ENCODE data around the gene ATG4D. TPM values are rescaled to one million over a fixed set of nuclear protein-coding genes. Genes with fewer than 3 reads are reported as not detected.
"Not testable (repeated sequence)": the region's sequence is repeated elsewhere in the genome, so short reads cannot be mapped to it uniquely, and the experiment has no call there.

ATG4D gene
- polyA plus RNA-seq, 3 donors, result 12.0 to 23.0 (median 21.5) TPM

DNA sequence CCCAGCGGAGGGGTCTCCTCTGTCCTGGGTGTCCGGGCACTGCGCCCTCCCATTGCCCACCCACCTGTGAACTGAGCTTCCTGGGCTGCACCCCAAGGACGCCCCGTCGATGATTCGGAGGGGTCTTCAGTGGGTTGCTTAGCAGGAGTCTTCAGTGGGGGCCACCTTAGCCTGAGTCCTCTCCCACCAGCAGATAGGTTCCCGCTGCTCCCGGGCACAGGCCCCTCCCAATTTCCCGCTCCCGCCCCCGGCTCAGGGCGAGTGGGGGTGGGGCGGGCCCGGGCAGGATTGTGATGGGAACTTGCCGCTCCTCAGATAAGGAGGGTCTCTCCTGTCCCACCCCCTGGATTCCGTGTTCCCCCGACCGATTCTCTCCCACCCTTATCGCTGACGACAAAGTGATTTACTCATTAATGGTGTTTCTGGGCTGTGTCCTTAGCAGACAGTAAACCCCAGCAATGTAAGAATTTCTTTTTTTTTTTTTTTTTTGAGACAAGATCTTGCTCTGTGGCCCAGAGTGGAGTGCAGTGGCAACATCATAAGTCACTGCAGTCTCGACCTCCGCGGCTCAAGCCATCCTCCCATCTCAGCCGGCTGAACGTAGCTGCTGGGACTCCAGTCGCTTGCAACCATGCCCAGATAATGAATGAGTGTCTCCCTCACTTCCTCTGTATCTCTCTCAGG is 25.8 kb upstream of the ATG4D start:
- WGBS, 3 donors, result 1 to 4% (median 2%) methylated on average over 20 to 27 of the region's 27 CpGs
- no peak overlapping the region for H3K27ac ChIP-seq (ENCODE audit: low read depth, low read length)

DNA sequence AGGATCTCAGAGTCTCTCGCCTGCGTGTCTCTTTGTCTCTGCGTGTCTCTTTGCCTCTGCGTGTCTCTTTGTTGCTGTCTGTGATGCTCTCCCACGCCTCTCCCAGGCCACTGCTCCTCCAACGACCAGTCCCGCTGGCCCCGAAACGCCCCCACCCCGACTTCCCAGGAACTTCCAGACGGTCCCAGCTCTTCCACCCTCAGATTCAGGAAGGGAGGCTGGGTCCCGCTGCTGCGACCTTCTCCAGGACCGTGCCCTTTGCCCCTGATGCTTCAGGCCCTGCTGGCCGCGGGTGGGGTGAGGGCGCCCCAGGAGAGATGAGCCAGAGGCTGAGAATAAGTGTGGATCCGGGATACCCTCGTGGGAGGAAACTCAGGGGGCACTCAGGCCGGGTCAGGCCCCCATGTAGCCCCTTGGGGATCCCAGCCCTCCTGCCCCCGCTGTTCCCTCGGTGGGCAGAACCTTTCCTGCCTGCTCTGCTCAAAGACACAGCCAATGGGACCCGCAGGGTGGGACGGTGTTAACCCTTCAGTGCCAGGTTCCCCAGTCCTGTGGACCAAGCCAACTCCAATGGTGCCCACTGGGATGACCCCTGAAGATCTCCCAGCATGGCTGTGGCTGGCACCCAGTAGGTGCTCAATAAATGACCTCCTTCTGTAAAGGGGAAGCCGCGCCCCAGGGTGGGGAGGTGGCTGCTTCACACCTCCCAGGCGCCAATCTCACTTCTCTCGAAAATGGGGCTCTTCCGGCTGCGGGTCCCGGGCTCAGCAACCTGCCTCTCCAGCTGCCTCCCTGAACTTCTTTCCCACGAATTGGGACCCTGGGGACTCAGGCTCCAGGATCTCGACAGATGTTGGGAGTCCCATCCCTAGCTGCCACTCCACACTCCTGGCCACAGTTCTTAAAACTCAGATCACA is 25.0 kb upstream of the ATG4D start:
- H3K27ac ChIP-seq (ENCODE audit: low read depth, low read length), result no peak overlapping the region
- 11 to 23% (median 12%) methylated on average over 33 of the region's 33 CpGs for WGBS, 3 donors

DNA sequence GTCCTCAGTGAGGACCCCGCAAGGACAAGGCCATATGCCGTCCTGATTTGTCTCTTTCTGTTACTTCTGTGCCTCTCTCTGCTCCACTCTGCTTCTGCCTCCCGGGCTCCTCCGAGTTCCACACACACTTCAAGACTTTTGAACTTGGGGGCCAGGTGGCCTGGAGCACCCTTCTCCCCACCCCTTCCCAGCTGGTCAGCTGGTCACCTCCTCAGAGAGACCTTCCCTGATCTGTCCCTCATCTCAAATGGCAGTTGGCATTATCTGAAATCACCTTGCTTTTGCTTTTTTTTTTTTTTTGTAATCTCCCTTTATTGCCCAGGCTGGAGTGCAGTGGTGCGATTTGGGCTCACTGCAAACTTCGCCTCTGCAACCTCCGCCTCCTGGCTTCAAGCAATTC is 24.3 kb upstream of the ATG4D start:
- 61 to 77% (median 73%) methylated on average over 7 of the region's 7 CpGs for WGBS, 3 donors
- H3K27ac ChIP-seq (ENCODE audit: low read depth, low read length), result no peak overlapping the region

DNA sequence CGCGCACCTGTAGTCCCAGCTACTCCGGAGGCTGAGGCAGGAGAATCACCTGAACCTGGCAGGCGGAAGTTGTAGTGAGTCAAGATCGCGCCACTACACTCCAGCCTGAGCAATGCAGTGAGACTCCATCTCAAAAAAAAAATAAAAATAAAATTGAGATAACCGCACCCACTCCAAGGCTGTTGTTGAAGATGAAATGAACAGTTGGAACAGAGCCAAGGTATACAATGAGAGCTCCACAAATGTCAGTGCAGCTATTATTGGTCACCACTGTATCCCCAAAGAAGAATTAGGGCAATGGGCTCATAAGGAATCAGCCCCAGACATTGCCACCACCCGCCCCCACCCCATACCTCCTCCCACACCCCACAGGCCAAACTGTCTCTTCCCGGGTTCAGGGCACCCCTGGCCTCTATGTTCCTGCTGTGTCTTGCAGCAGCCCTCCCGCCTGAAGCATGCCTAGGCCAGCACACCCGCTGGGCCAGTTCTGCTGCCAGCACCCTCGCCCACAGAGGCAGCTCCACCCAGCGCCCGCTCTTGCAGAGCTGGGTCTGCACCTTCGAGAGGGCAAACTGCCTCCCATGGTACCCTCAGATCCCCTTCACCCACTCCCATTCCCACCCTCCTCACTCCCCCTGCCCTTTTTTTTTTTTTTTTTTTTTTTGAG is 22.9 kb upstream of the ATG4D start:
- 55 to 91% (median 87%) methylated on average over 13 to 15 of the region's 15 CpGs for WGBS, 3 donors
- no peak overlapping the region for H3K27ac ChIP-seq (ENCODE audit: low read depth, low read length)

DNA sequence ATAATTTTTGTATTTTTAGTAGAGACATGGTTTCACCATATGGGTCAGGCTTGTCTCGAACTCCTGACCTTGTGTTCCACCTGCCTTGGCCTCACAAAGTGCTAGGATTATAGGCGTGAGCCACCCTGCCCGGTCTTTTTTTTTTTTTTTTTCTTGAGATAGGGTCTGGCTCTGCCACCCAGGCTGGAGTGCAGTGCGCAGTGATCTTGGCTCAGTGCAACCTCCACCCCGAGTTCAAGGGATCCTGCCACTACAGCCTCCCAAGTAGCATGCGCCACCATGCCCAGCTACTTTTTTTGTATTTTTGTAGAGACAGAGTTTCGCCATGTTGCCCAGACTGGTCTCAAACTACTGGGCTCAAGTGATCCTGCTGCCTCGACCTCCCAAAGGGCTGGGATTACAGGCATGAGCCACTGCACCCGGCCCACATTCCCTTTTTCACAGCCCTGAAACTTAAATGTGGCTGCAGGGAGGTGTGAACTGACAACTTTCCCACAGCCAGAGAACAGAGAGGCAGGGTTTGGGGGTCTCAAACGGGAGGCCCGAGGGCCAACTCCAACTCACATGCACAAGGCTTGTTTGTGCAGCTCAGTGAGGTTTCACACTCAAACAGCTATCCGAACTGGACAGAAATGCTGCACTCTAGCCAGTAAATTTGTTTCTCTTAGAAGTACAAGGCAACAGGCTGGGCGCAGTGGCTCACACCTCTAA is 22.1 kb upstream of the ATG4D start:
- 36 to 80% (median 77%) methylated on average over 13 of the region's 13 CpGs for WGBS, 3 donors
- H3K27ac ChIP-seq (ENCODE audit: low read depth, low read length), result no peak overlapping the region

DNA sequence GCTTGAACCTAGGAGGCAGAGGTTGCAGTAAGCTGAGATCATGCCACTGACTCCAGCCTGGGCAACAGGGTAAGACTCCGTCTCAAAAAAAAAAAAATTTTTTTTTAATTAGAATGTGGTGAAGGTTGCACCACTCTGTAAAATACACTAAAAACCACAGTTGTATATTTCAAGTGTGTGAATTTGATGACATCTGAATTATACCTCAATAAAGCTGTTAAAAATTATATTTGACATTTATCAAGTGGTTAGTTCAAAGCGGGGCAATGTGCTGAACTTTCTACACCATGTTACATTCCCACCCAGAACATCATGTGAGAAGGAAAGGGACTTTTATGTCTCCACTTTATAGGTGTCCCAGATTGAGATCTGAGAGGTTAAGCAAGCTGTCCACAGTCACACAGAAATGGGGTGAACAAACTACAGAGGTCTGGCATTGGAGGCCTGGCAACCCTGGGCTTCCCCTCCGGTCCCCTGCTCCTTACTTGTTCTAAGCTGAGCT is 20.5 kb upstream of the ATG4D start:
- H3K27ac ChIP-seq (ENCODE audit: low read depth, low read length), result no peak overlapping the region
- 71 to 82% (median 79%) methylated on average over 3 of the region's 3 CpGs for WGBS, 3 donors

DNA sequence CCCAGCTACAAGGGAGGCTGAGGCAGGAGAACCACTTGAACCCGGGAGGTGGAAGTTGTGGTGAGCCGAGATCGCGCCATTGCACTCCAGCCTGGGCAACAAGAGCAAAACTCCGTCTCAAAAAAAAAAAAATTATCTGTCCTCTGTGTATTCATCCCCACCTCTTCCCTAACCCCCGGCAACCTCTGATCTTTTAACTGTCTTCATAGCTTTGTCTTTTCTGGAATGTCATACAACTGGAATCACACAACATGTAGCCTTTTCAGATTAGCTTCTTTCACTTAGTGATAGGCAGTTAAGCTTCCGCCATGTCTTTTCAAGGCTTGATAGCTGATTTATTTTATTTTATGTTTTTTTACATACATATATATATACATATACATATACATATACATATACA is 18.1 kb upstream of the ATG4D start:
- no peak overlapping the region for H3K27ac ChIP-seq (ENCODE audit: low read depth, low read length)
- WGBS, 3 donors, result 84 to 90% (median 88%) methylated on average over 7 of the region's 7 CpGs

DNA sequence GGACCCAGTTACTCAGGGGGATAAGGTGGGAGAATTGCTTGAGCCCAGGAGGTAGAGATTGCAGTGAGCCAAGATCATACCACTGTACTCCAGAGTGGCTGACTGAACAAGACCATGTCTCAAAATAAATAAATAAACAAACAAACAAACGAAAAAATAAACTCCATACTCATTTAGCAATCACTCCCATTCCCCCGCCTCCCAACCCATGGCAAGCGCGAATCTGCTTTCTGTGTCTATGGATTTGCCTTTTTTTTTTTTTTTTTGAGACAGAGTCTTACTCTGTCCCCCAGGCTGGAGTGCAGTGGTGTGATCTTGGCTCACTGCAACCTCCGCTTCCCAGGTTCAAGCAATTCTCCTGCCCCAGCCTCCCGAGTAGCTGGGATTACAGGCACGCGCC is 16.8 kb upstream of the ATG4D start:
- 89 to 91% (median 89%) methylated on average over 8 of the region's 8 CpGs for WGBS, 3 donors
- not testable (repeated sequence) for H3K27ac ChIP-seq (ENCODE audit: low read depth, low read length)

DNA sequence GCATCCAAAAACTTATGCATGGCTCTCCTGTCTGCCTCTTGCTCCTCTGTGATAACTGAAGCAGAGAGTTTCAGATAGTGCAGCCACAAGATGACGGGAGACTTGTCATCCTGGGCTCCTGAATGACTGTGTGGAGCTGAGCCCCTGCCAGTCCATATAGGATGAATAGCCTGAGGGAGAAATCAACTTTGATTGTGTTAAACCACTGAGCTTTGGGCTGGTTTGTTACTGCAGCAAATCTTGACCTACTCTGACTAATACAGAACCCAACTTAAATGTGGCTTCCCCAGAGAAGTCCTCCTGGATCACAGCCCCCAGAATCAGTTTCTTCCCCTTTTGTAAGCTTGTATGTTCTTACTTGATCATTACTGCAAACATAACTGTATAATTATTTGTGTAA is 11.2 kb upstream of the ATG4D start:
- 93 to 96% (median 96%) methylated on average over 1 of the region's 1 CpG for WGBS, 3 donors

DNA sequence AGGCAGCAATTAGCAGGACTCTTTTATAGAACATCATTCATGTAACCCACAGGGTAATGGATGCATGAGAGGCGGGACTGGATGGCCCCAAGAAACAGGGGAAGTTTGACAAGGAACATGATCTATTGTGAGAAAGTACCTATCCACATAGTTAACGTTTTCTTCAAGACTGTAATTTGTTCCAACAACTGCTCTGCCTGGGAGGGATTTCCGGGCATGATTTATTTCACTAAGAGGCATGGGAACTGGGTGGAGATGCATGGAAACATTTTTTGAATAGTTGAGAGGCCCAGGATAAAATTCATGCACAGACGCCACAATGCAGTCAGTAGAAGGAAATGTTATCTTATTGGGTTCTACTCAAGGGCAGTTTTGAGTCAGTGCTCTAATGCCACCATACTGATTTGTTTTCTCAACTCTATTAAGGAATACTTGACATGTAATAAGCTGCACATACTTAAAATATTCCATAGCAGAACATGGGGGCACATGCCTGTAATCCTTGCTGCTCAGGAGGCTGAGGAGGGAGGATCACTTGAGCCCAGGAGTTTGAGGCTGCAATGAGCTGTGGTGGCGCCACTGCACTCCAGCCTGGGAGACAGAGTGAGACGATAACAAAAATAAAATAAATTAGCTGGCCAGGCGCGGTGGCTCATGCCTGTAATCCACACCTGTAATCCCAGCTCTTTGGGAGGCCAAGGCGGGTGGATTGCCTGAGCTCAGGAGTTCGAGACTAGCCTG is 9.9 kb upstream of the ATG4D start:
- H3K27ac ChIP-seq (ENCODE audit: low read depth, low read length), result no peak overlapping the region

More for the DNA sequence above, 11.2 kb upstream of the ATG4D start:
- H3K27ac ChIP-seq (ENCODE audit: low read depth, low read length), result no peak overlapping the region

DNA sequence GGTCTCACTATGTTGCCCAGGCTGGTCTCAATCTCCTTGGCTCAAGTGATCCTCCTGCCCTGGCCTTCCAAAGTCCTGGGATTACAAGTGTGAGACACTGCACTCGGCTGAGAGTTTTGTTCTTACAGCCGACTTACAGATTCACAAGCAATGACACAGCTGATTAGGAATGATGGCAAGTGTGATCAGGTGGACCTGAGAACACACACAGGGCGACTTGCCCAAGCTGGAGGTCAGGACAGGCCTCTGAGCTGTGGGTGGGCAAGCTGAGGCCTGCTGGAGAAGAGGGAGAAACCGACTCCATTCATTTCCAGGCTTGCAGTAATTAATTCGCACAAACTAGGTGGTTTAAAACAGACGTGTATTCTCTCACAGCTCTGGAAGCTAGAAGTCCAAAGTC is 8.1 kb upstream of the ATG4D start:
- H3K27ac ChIP-seq (ENCODE audit: low read depth, low read length), result no peak overlapping the region
- 50 to 85% (median 83%) methylated on average over 6 of the region's 6 CpGs for WGBS, 3 donors

More for the DNA sequence above, 9.9 kb upstream of the ATG4D start:
- 66 to 71% (median 67%) methylated on average over 10 of the region's 10 CpGs for WGBS, 3 donors

DNA sequence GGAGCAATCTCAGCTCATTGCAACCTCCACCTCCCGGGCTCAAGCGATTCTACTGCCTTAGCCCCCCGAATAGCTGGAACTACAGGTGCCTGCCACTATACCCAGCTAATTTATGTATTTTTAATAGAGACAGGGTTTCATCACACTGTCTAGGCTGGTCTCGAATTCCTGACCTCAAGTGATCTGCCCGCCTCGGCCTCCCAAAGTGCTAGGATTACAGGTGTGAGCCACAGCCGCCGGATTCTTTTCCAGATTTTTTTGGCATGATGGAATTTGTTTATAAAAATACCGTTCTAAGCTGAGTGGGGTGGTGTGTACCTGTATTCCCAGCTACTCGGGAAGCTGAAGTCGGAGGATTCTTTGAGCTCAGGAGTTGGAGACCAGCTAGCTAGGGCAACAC is 6.0 kb upstream of the ATG4D start:
- 71 to 79% (median 73%) methylated on average over 11 of the region's 11 CpGs for WGBS, 3 donors
- H3K27ac ChIP-seq (ENCODE audit: low read depth, low read length), result no peak overlapping the region

DNA sequence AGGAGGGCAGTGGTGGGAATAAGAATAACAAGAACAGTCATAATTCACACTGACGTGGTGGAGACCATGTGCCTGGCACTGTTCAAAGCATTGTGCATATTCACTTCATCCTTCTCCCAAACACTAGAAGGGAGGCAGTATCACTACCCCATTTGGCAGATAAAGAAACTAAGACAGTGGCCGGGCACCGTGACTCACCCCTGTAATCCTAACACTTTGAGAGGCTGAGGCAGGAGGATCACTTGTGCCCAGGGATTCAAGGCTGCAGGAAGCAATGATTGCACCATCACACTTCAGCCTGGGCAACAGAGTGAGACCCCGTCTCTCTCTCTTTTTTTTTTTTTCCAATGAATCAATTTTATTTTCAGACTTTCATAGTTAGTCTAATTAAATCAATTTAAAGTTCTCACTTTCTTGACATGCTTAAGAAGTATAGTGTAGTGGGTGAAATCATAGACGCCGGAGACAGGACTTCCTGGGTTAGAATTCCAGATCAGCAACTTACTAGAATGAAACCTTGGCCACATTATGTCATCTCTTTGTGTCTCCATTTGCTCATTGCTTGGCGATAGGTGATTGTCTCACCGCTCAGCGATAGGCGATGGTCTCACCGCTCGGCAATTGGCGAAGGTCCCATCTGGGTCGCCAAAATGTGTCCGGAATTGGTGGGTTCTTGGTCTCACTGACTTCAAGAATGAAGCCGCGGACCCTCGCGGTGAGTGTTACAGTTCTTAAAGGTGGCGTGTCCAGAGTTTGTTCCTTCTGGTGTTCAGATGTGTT is 5.3 kb upstream of the ATG4D start:
- H3K27ac ChIP-seq (ENCODE audit: low read depth, low read length), result no peak overlapping the region
- WGBS, 3 donors, result 58 to 76% (median 69%) methylated on average over 20 of the region's 20 CpGs

DNA sequence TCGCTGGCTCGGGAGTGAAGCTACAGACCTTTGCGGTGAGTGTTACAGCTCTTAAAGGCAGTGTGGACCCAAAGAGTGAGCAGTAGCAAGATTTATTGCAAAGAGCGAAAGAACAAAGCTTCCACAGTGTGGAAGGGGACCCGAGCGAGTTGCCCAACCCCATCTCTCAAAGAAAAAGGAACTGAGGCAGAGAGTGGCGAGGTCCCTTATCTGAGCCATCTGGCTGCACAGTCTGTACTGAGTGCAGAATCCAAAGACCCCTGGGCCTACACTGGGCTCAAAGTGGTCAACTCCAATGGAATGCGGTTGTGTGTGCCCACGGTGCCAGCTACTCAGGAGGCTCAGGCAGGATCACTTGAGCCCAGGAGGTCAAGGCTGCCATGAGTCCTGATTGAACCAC is 4.7 kb upstream of the ATG4D start:
- 49 to 74% (median 57%) methylated on average over 8 to 9 of the region's 9 CpGs for WGBS, 3 donors
- H3K27ac ChIP-seq (ENCODE audit: low read depth, low read length), result not testable (repeated sequence)

DNA sequence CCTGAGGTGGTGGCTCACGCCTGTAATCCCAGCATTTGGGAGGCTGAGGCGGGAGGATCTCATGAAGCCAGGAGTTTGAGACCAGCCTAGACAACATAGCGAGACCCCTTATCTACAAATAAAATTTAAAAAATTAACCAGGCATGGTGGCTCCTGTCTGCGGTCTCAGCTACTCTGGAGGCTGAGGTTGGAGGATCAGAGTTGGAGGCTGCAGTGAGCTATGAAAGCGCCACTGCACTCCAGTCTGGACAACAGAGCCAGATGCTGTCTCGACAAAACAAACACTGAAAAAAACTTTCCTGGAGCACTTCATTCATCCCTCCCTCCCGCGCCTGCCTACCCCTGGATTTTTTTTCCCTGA is 665 bp upstream of the ATG4D start:
- no peak overlapping the region for H3K27ac ChIP-seq (ENCODE audit: low read depth, low read length)
- WGBS, 3 donors, result 47 to 57% (median 56%) methylated on average over 8 of the region's 8 CpGs

DNA sequence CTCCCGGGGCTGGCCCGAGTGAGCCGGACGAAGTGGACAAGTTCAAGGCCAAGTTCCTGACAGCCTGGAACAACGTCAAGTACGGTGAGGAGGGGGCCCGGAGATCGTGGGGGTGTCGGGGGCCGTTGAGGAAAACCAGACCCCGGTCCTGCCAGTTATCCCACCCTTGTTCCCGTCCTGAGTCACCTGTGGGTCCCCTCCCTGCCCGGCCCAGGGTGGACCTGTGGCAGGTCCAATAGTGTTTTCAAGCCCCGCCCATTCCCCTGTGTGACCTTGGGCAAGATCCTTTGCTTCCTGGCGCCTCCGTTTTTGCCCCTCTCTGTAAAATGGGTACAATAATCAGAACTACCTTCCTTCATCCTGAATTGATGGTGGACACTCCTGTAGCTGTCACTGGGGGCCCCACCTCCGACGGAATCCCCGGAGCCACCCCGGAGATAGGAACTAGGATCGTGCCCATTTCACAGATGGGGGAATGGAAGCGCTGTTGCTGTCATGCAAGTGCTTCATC is 593 bp downstream of the ATG4D start:
- H3K27ac ChIP-seq (ENCODE audit: low read depth, low read length), result no peak overlapping the region
- 18 to 20% (median 19%) methylated on average over 22 of the region's 22 CpGs for WGBS, 3 donors

DNA sequence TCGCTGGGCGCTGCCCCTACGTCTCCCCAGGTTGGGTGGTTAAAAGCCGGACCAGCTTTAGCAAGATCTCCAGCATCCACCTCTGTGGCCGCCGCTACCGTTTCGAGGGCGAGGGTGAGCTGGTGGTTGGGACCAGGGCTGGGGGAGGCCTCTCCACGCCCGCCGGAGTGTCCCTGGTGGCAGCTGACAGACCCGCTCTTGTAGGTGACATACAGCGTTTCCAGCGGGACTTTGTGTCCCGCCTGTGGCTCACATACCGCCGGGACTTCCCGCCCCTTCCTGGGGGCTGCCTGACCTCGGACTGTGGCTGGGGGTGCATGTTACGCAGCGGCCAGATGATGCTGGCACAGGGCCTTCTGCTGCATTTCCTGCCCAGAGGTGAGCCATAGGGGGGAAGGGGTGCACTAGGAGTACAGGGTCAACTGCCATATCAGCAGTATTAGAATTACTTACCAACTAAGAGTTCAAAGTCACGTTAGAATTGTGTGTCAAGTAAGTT is 1.1 kb downstream of the ATG4D start:
- no peak overlapping the region for H3K27ac ChIP-seq (ENCODE audit: low read depth, low read length)
- WGBS, 3 donors, result 38 to 48% (median 44%) methylated on average over 21 to 23 of the region's 23 CpGs
